ENCODE data around the gene CD2AP. TPM values are rescaled to one million over a fixed set of nuclear protein-coding genes. Genes with fewer than 3 reads are reported as not detected.

CD2AP gene
- total and polyA plus RNA-seq, 7 experiments from 2014 or later = 7.6 to 37.0 (median 25.8) TPM

DNA sequence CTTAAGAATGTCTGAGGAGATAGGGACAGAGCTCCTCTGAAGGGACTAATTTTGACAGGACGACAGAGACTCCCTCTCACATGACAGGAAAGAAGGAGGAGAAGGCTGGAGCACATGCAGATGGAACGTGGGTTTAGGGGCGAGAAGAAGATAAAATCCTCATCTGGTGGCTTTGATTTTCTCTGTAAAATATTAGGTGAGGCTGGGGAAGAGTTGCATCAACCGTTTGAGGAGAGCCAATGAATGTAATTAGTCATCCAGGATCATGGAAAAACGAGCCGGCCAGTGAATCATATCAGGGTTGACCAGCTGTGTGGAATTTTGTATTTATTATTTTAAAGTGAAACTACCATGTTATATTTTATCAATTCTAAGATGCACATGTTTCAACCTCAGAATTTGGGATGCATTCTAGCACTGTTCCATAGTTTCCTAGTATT lies 173.9 kb downstream of the CD2AP start:
- CTCF ChIA-PET = no interaction called here
- H3K27ac ChIP-seq (ENCODE audit: low read depth, low read length) = no peak overlapping the region
- H3K27me3 Mint-ChIP-seq = peaks cover 0 to 6% (median 0%) of the 10 kb centered on the region in 5 donors
- no peaks in the 10 kb centered on the region for H3K9me3 ChIP-seq (ENCODE audit: control insufficient read depth in 2 of 3, low read length in 3 of 3)
- no peak for ATAC-seq
- no peaks in the 10 kb centered on the region for H3K36me3 ChIP-seq (ENCODE audit: control insufficient read depth in 2 of 3, insufficient read depth in 3 of 3, low read length in 3 of 3)
- DNase-seq = no peak
- H3K9me3 Mint-ChIP-seq = no peaks in the 10 kb centered on the region
- no peaks in the 10 kb centered on the region for H3K36me3 Mint-ChIP-seq
- H3K4me1 ChIP-seq (ENCODE audit: control insufficient read depth in 2 of 2, insufficient read depth in 2 of 2, low read length in 2 of 2) = no peaks in the 10 kb centered on the region
- no peaks in the 10 kb centered on the region for H3K27me3 ChIP-seq (ENCODE audit: control insufficient read depth in 2 of 2, insufficient read depth in 2 of 2, low read length in 2 of 2)
- no peak overlapping the region for H3K4me3 ChIP-seq (ENCODE audit: low read length)
- H3K27ac Mint-ChIP-seq = no peak overlapping the region
- peaks cover 0 to 11% (median 0%) of the 10 kb centered on the region in 7 donors for H3K4me1 Mint-ChIP-seq
- POLR2A ChIA-PET = no interaction called here
- intact Hi-C loops (cut with micrococcal nuclease) = loop anchor here in 1 of 2 donors (5.0 kb wide), 1 partner anchor 81 kb away; no protein-coding TSS in a partner anchor
- no peak overlapping the region for H3K4me3 Mint-ChIP-seq

DNA sequence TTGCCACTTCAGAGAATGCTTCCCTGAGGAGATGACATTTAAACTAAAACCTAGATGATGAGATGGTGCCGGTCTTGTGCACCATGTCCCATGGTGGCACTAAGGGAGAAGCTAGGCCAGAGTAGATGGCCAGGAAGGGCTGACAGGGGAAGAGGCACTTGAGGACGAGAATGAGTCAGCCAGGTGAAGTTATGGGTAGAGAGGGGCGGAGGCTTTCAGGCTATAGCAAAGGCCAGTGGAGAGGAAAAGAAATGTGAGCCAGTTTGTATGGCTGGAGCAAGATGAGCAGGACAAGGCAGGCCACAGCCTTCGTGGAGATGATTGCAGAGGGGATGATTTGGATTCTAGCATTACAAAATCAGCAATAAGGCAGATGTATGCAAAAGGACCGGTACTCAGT lies 176.1 kb downstream of the CD2AP start:
- POLR2A ChIA-PET = no interaction called here
- no peak overlapping the region for H3K27ac Mint-ChIP-seq
- DNase-seq (no peak), ATAC-seq (no peak)
- H3K4me3 ChIP-seq (ENCODE audit: low read length) = no peak overlapping the region
- no peaks in the 10 kb centered on the region for H3K9me3 ChIP-seq (ENCODE audit: control insufficient read depth in 2 of 3, low read length in 3 of 3)
- no peaks in the 10 kb centered on the region for H3K27me3 ChIP-seq (ENCODE audit: control insufficient read depth in 2 of 2, insufficient read depth in 2 of 2, low read length in 2 of 2)
- H3K36me3 Mint-ChIP-seq = no peaks in the 10 kb centered on the region
- peaks cover 0 to 15% (median 0%) of the 10 kb centered on the region in 5 donors for H3K27me3 Mint-ChIP-seq
- no peaks in the 10 kb centered on the region for H3K4me1 ChIP-seq (ENCODE audit: control insufficient read depth in 2 of 2, insufficient read depth in 2 of 2, low read length in 2 of 2)
- CTCF ChIA-PET = no interaction called here
- H3K9me3 Mint-ChIP-seq = no peaks in the 10 kb centered on the region
- no peak overlapping the region for H3K4me3 Mint-ChIP-seq
- intact Hi-C loops (cut with micrococcal nuclease) = loop anchor here in 1 of 2 donors (5.0 kb wide), 1 partner anchor 79 kb away; no protein-coding TSS in a partner anchor
- no peak overlapping the region for H3K27ac ChIP-seq (ENCODE audit: low read depth, low read length)
- no peaks in the 10 kb centered on the region for H3K36me3 ChIP-seq (ENCODE audit: control insufficient read depth in 2 of 3, insufficient read depth in 3 of 3, low read length in 3 of 3)
- H3K4me1 Mint-ChIP-seq = peaks cover 0 to 10% (median 0%) of the 10 kb centered on the region in 7 donors

- H3K4me1 ChIP-seq (ENCODE audit: control insufficient read depth in 2 of 2, insufficient read depth in 2 of 2, low read length in 2 of 2) = no peaks in the 10 kb centered on the region
- peaks cover 0 to 15% (median 0%) of the 10 kb centered on the region in 5 donors for H3K27me3 Mint-ChIP-seq
- H3K36me3 ChIP-seq (ENCODE audit: control insufficient read depth in 2 of 3, insufficient read depth in 3 of 3, low read length in 3 of 3) = no peaks in the 10 kb centered on the region
- DNase-seq (no peak), ATAC-seq (no peak)
- intact Hi-C loops (cut with micrococcal nuclease) = loop anchor here in 1 of 2 donors (5.0 kb wide), 1 partner anchor 78 kb away; no protein-coding TSS in a partner anchor
- no peak overlapping the region for H3K4me3 Mint-ChIP-seq
- H3K36me3 Mint-ChIP-seq = no peaks in the 10 kb centered on the region
- ChIA-PET CTCF (no interaction called here), POLR2A (no interaction called here)
- H3K27ac Mint-ChIP-seq = no peak overlapping the region
- H3K27ac ChIP-seq (ENCODE audit: low read depth, low read length) = no peak overlapping the region
- peaks cover 0 to 10% (median 0%) of the 10 kb centered on the region in 7 donors for H3K4me1 Mint-ChIP-seq
- H3K4me3 ChIP-seq (ENCODE audit: low read length) = no peak overlapping the region
- no peaks in the 10 kb centered on the region for H3K9me3 ChIP-seq (ENCODE audit: control insufficient read depth in 2 of 3, low read length in 3 of 3)
- H3K27me3 ChIP-seq (ENCODE audit: control insufficient read depth in 2 of 2, insufficient read depth in 2 of 2, low read length in 2 of 2) = no peaks in the 10 kb centered on the region
- H3K9me3 Mint-ChIP-seq = no peaks in the 10 kb centered on the region
Measured at GRCh38 chr6:47654255-47654654, 176.7 kb downstream of the CD2AP start.

DNA sequence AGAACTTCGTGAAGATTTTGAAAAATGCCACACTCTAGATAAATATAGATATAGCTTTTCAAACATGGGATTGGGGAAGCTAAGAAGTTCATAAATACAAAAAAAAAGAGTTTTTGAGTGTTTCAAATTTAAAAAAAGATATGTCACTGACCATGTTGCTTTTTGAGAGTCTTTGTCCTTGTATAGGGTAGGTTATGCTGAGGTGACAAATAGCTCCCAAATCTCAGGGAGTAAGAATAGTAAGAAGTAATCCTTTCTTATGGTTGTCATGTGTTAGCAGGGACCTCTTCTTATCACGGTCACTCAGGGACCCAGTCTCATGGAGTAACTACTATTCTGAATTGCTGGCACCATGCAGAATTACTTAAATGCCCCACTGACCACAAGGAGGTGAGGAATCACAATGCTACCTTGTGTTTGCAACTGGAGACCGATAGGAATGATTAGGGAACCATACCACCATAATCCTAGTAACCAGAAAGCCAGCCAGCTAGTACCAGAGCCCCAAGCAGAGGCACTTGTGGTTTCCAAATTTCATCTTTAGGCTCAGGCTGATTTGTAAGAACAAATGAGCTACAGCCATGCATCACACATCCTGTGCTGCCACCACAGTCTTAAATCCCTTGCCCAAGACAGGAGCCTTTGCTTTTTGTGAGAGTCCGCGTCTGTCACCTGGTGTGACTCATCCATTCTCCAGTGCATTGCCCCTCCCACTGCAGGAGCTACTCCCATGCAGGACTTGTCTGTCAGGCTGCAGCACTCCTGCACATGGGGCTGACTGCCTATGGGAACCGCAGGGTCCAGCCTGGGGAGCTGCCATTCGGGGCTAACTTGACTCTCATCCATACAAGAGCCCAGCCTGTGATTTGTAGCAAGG lies 178.4 kb downstream of the CD2AP start:
- POLR2A ChIA-PET = no interaction called here
- peaks cover 0 to 10% (median 0%) of the 10 kb centered on the region in 7 donors for H3K4me1 Mint-ChIP-seq

DNA sequence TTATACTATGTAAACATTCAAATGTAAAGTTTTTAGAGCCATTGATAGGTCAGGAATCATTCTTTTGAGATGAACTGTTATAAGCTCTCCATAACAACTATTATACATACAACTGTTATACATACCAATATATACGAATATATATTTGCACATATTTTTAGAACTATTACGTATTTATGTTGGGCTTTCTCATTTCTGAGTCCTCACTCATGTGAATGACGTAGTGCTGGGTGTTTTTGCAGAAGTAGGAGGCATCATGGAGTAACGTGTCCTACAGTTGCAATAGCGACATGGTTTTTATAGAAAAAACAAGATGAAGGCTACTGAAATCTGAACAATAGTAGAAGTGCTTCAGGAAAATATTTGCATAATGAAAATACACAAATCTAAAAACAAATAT lies 184.4 kb downstream of the CD2AP start:
- no peaks in the 10 kb centered on the region for H3K36me3 Mint-ChIP-seq
- H3K4me1 Mint-ChIP-seq = peaks cover 0 to 4% (median 0%) of the 10 kb centered on the region in 7 donors
- H3K9me3 Mint-ChIP-seq = no peaks in the 10 kb centered on the region
- CTCF ChIA-PET = no interaction called here
- H3K4me3 Mint-ChIP-seq = no peak overlapping the region
- Histone ChIP-seq H3K4me1 (ENCODE audit: control insufficient read depth in 2 of 2, insufficient read depth in 2 of 2, low read length in 2 of 2) (no peaks in the 10 kb centered on the region), H3K4me3 (ENCODE audit: low read length) (no peak overlapping the region), H3K36me3 (ENCODE audit: control insufficient read depth in 2 of 3, insufficient read depth in 3 of 3, low read length in 3 of 3) (no peaks in the 10 kb centered on the region), H3K9me3 (ENCODE audit: control insufficient read depth in 2 of 3, low read length in 3 of 3) (no peaks in the 10 kb centered on the region), H3K27me3 (ENCODE audit: control insufficient read depth in 2 of 2, insufficient read depth in 2 of 2, low read length in 2 of 2) (no peaks in the 10 kb centered on the region), H3K27ac (ENCODE audit: low read depth, low read length) (no peak overlapping the region)
- intact Hi-C loops (cut with micrococcal nuclease) = no loop called here
- ATAC-seq (no peak), DNase-seq (no peak)
- POLR2A ChIA-PET = no interaction called here
- H3K27ac Mint-ChIP-seq = no peak overlapping the region
- H3K27me3 Mint-ChIP-seq = peaks cover 4 to 36% (median 12%) of the 10 kb centered on the region in 5 donors

More for the DNA sequence above, 178.4 kb downstream of the CD2AP start:
- peaks cover 0 to 22% (median 0%) of the 10 kb centered on the region in 5 donors for H3K27me3 Mint-ChIP-seq
- H3K9me3 Mint-ChIP-seq = no peaks in the 10 kb centered on the region
- ATAC-seq (peak; percentile 36), DNase-seq (peak in 1 of 9 donors; percentile 42)
- intact Hi-C loops (cut with micrococcal nuclease) = no loop called here
- Histone ChIP-seq H3K4me1 (ENCODE audit: control insufficient read depth in 2 of 2, insufficient read depth in 2 of 2, low read length in 2 of 2) (no peaks in the 10 kb centered on the region), H3K27ac (ENCODE audit: low read depth, low read length) (no peak overlapping the region), H3K9me3 (ENCODE audit: control insufficient read depth in 2 of 3, low read length in 3 of 3) (no peaks in the 10 kb centered on the region), H3K4me3 (ENCODE audit: low read length) (no peak overlapping the region), H3K36me3 (ENCODE audit: control insufficient read depth in 2 of 3, insufficient read depth in 3 of 3, low read length in 3 of 3) (no peaks in the 10 kb centered on the region), H3K27me3 (ENCODE audit: control insufficient read depth in 2 of 2, insufficient read depth in 2 of 2, low read length in 2 of 2) (no peaks in the 10 kb centered on the region)
- CTCF ChIA-PET = interaction anchor here (0.9 kb wide), 1 partner anchor 25 kb away, joined by 4 read pairs; no protein-coding TSS in a partner anchor
- no peaks in the 10 kb centered on the region for H3K36me3 Mint-ChIP-seq
- no peak overlapping the region for H3K4me3 Mint-ChIP-seq
- H3K27ac Mint-ChIP-seq = peak overlapping the region in 1 of 9 donors; percentile 56

DNA sequence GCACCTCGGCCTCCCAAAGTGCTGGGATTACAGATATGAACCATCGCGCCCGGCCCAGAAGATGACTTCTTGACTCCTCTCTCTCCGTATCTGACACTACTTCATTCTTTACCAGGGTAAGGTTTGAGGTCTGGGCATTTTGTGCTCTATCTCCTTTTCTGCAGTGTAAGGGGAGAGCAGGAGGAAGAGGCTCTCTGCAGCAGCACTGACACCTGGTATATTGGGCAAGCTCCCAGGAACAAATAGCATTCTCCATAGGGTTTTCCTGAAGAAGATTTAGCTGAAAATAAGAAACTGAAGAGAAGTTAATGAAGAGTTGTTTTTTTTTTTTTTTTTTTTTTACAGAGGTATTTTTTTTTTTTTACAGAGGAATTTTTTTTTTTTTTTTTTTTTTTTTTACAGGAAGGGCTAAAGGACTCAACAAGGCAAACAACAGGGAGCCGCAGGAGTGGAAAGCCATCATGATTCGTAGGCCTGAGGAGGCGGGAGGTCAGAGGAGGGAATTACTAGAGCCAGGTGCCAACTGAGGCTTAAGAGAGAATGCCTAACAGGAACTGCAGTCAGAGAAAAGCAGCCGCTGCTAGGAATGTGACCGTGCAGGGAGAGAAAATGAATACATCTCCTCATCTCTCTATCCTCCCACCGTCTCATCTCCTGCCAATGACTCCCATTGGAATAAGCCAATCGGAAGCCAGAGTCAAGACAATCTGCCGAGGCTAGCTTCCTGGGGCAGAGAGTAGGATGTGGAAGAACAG lies 186.1 kb downstream of the CD2AP start:
- Histone ChIP-seq H3K4me1 (ENCODE audit: control insufficient read depth in 2 of 2, insufficient read depth in 2 of 2, low read length in 2 of 2) (no peaks in the 10 kb centered on the region), H3K36me3 (ENCODE audit: control insufficient read depth in 2 of 3, insufficient read depth in 3 of 3, low read length in 3 of 3) (no peaks in the 10 kb centered on the region), H3K27ac (ENCODE audit: low read depth, low read length) (no peak overlapping the region), H3K9me3 (ENCODE audit: control insufficient read depth in 2 of 3, low read length in 3 of 3) (no peaks in the 10 kb centered on the region), H3K4me3 (ENCODE audit: low read length) (no peak overlapping the region), H3K27me3 (ENCODE audit: control insufficient read depth in 2 of 2, insufficient read depth in 2 of 2, low read length in 2 of 2) (no peaks in the 10 kb centered on the region)
- ChIA-PET CTCF (no interaction called here), POLR2A (no interaction called here)
- ATAC-seq (no peak), DNase-seq (no peak)
- intact Hi-C loops (cut with micrococcal nuclease) = no loop called here
- peaks cover 0 to 2% (median 0%) of the 10 kb centered on the region in 7 donors for H3K4me1 Mint-ChIP-seq
- H3K9me3 Mint-ChIP-seq = no peaks in the 10 kb centered on the region
- no peak overlapping the region for H3K27ac Mint-ChIP-seq
- no peaks in the 10 kb centered on the region for H3K36me3 Mint-ChIP-seq
- no peak overlapping the region for H3K4me3 Mint-ChIP-seq
- H3K27me3 Mint-ChIP-seq = peaks cover 12 to 40% (median 20%) of the 10 kb centered on the region in 5 donors

Measured in naive thymus-derived CD4-positive, alpha-beta T cell (primary cell).